ENCODE measurements around the gene GINS2. TPM values are rescaled to one million over a fixed set of nuclear protein-coding genes. Genes with fewer than 3 reads are reported as not detected.

GINS2 gene
- total RNA-seq, 1 donor from 2014 or later, result 9.1 TPM

- H3K27me3 Mint-ChIP-seq (ENCODE audit: unreplicated experiment), result peaks cover 2% of the 10 kb centered on the region
- H3K36me3 Mint-ChIP-seq (ENCODE audit: low read depth, unreplicated experiment), result peaks cover 14% of the 10 kb centered on the region
- TF ChIP-seq, protein P1, sequence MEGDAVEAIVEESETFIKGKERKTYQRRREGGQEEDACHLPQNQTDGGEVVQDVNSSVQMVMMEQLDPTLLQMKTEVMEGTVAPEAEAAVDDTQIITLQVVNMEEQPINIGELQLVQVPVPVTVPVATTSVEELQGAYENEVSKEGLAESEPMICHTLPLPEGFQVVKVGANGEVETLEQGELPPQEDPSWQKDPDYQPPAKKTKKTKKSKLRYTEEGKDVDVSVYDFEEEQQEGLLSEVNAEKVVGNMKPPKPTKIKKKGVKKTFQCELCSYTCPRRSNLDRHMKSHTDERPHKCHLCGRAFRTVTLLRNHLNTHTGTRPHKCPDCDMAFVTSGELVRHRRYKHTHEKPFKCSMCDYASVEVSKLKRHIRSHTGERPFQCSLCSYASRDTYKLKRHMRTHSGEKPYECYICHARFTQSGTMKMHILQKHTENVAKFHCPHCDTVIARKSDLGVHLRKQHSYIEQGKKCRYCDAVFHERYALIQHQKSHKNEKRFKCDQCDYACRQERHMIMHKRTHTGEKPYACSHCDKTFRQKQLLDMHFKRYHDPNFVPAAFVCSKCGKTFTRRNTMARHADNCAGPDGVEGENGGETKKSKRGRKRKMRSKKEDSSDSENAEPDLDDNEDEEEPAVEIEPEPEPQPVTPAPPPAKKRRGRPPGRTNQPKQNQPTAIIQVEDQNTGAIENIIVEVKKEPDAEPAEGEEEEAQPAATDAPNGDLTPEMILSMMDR (IDR thresholded peaks at IDR 0.05; ENCODE audit: unreplicated experiment), result no peak
- H3K27ac Mint-ChIP-seq (ENCODE audit: unreplicated experiment), result no peak overlapping the region
- H3K9me3 Mint-ChIP-seq (ENCODE audit: unreplicated experiment), result no peaks in the 10 kb centered on the region
- no peak overlapping the region for H3K4me3 Mint-ChIP-seq (ENCODE audit: unreplicated experiment)
- no peaks in the 10 kb centered on the region for H3K4me1 Mint-ChIP-seq (ENCODE audit: unreplicated experiment)
- no peak for DNase-seq (ENCODE audit: low spot score)
Measured at GRCh38 chr16:85667841-85668413, 20.8 kb downstream of the GINS2 start.

DNA sequence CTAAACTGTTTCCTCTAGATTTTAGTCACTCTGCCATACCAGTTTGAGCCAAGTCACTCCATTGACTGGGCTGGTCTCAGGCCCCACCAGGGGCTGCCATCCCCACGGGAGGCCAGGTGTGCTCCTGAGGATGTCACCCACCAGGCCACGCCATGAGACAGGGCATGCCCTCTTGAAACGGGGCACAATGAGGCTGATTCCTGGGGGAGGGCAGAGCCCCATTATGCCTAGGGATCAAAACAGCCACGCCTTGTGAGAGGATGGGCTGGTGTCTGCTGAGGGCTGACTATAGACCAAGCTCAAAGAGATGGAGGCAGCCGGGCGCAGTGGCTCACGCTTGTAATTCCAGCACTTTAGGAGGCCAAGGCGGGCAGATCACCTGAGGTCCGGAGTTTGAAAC lies 21.5 kb downstream of the GINS2 start:
- DNase-seq (ENCODE audit: low spot score), result no peak
- peaks cover 14% of the 10 kb centered on the region for H3K36me3 Mint-ChIP-seq (ENCODE audit: low read depth, unreplicated experiment)
- H3K4me3 Mint-ChIP-seq (ENCODE audit: unreplicated experiment), result no peak overlapping the region
- H3K27ac Mint-ChIP-seq (ENCODE audit: unreplicated experiment), result no peak overlapping the region
- H3K27me3 Mint-ChIP-seq (ENCODE audit: unreplicated experiment), result peaks cover 4% of the 10 kb centered on the region
- no peaks in the 10 kb centered on the region for H3K4me1 Mint-ChIP-seq (ENCODE audit: unreplicated experiment)
- H3K9me3 Mint-ChIP-seq (ENCODE audit: unreplicated experiment), result no peaks in the 10 kb centered on the region
- TF ChIP-seq, protein P1 (IDR thresholded peaks at IDR 0.05; ENCODE audit: unreplicated experiment), result no peak

DNA sequence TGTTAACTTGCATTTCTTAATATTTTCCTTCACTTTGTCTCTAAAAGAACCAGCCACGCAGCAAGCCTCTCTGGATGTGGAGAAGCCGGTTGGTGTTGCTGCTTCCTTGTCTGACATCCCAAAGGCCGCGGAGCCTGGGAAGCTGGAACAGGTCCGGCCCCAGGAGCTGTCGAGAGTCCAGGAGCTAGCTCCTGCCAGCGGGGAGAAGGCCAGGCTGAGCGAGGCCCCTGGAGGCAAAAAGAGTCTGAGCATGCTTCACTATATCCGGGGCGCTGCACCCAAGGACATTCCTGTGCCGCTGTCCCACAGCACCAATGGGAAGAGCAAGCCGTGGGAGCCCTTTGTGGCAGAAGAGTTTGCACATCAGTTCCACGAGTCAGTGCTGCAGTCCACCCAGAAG lies 22.8 kb downstream of the GINS2 start:
- Mint-ChIP-seq H3K4me3 (ENCODE audit: unreplicated experiment) (no peak overlapping the region), H3K36me3 (ENCODE audit: low read depth, unreplicated experiment) (peaks cover 14% of the 10 kb centered on the region), H3K4me1 (ENCODE audit: unreplicated experiment) (no peaks in the 10 kb centered on the region), H3K9me3 (ENCODE audit: unreplicated experiment) (no peaks in the 10 kb centered on the region), H3K27me3 (ENCODE audit: unreplicated experiment) (peaks cover 4% of the 10 kb centered on the region), H3K27ac (ENCODE audit: unreplicated experiment) (no peak overlapping the region)
- TF ChIP-seq, protein P1 (IDR thresholded peaks at IDR 0.05; ENCODE audit: unreplicated experiment), result no peak
- no peak for DNase-seq (ENCODE audit: low spot score)

- H3K4me1 Mint-ChIP-seq (ENCODE audit: unreplicated experiment), result no peaks in the 10 kb centered on the region
- no peak overlapping the region for H3K27ac Mint-ChIP-seq (ENCODE audit: unreplicated experiment)
- no peak overlapping the region for H3K4me3 Mint-ChIP-seq (ENCODE audit: unreplicated experiment)
- H3K36me3 Mint-ChIP-seq (ENCODE audit: low read depth, unreplicated experiment), result peaks cover 14% of the 10 kb centered on the region
- no peaks in the 10 kb centered on the region for H3K9me3 Mint-ChIP-seq (ENCODE audit: unreplicated experiment)
- peaks cover 4% of the 10 kb centered on the region for H3K27me3 Mint-ChIP-seq (ENCODE audit: unreplicated experiment)
- DNase-seq (ENCODE audit: low spot score), result no peak
- TF ChIP-seq, protein P1 (IDR thresholded peaks at IDR 0.05; ENCODE audit: unreplicated experiment), result no peak
Measured at GRCh38 chr16:85665373-85665740, 23.4 kb downstream of the GINS2 start.

DNA sequence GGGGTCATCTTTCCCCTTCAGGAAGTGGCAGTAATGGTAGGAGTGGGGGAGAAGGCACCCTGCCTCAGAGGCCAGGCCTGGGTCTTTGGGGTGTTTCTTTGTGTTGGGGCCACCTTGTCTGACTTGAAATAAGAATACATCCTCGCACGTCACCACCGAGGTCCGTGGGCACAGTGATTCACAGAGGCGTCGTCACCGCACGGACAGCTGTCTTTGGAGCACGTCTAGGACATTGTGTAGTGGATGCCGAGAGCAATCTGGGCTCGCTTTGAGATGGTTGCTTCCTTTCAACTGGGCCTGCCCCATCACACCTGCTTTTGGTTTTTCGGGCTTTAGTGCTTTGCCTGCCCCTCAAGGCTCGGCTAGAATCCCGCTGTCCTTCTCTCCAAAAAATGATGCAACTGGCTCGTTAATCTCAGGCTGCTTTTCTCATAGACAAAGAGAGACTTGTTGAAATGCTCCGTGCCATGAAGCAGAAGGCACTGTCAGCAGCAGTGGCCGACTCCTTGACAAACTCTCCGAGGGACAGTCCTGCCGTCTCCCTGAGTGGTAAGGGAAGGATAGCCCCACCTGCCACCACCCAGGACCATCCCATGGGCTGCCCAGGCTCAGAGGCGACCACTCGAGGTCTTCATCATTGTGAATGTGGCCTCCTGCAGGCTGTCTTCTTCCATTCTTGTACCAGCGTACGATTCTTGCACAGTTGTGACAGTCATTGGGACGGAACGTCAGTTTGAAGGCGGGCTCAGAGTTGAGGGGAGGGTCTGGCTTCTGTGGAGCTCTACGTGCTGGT lies 24.0 kb downstream of the GINS2 start:
- TF ChIP-seq, protein P1 (IDR thresholded peaks at IDR 0.05; ENCODE audit: unreplicated experiment), result no peak
- no peak for DNase-seq (ENCODE audit: low spot score)
- no peaks in the 10 kb centered on the region for H3K4me1 Mint-ChIP-seq (ENCODE audit: unreplicated experiment)
- H3K27ac Mint-ChIP-seq (ENCODE audit: unreplicated experiment), result peak overlapping the region; percentile 7
- H3K4me3 Mint-ChIP-seq (ENCODE audit: unreplicated experiment), result no peak overlapping the region
- peaks cover 14% of the 10 kb centered on the region for H3K36me3 Mint-ChIP-seq (ENCODE audit: low read depth, unreplicated experiment)
- H3K27me3 Mint-ChIP-seq (ENCODE audit: unreplicated experiment), result peaks cover 4% of the 10 kb centered on the region
- no peaks in the 10 kb centered on the region for H3K9me3 Mint-ChIP-seq (ENCODE audit: unreplicated experiment)

Measured in endothelial cell (in vitro differentiated cells).